Pancreas (tissue), 10 donors: ENCODE results near the gene DYNC2I2. TPM values are rescaled to one million over a fixed set of nuclear protein-coding genes. Genes with fewer than 3 reads are reported as not detected.
"Not testable (repeated sequence)": the region's sequence is repeated elsewhere in the genome, so short reads cannot be mapped to it uniquely, and the experiment has no call there.

Source experiments
- ATAC-seq, 4 donors: fragments of 200-7000 bp; cut with Tn5 transposase; one replicate each; pipeline versions ENCODE4 v1.8.0 to v1.9.1; 2020; ENCODE audit warnings: mild to moderate bottlenecking in 4 of 4, moderate library complexity in 4 of 4
- DNase-seq, 6 donors: peaks; one replicate each; pipeline ENCODE4 v3.0.0-alpha.2; 2020
- FAIRE-seq: peaks from 2 replicates; lab custom pipeline; 2012; peaks lifted over from hg19 to GRCh38; lab: Jason Lieb, UNC
- H3K27ac ChIP-seq, 4 donors: fragments of 200-600 bp; sonication (generic); 1 replicate in 3 of 4; 2 replicates in 1 of 4; pipeline versions ENCODE4 v1.5.0 to v1.8.0; 2020
- H3K27me3 ChIP-seq, 4 donors: fragments of 200-600 bp; one replicate each; pipeline ENCODE4 v1.8.0; 2021
- H3K36me3 ChIP-seq, 3 donors: fragments of 200-600 bp; sonication (generic) in 1 of 3; one replicate each; pipeline versions ENCODE4 v1.5.0 to v1.8.0; 2020 to 2021
- H3K4me1 ChIP-seq, 3 donors: fragments of 200-600 bp; one replicate each; pipeline ENCODE4 v1.8.0; 2021
- H3K4me3 ChIP-seq, 4 donors: fragments of 200-600 bp; sonication (generic) in 2 of 4; one replicate each; pipeline versions ENCODE4 v1.5.0 to v1.8.0; 2020 to 2021
- H3K9me3 ChIP-seq, 4 donors: fragments of 200-600 bp; one replicate each; pipeline ENCODE4 v1.8.0; 2021
- CTCF ChIP-seq, 4 donors: fragments of 200-600 bp; sonication (generic) in 3 of 4; IDR thresholded peaks; one replicate each; pipeline versions ENCODE4 v1.5.0 to v1.8.0; 2021; ENCODE audit warnings: antibody characterized with exemption in 4 of 4
- WGBS, 2 donors: extraction: QIAGEN DNeasy Blood & Tissue Kit; methylation state at CpG; one replicate each; pipeline ENCODE4 v1.1.7; 2013; 5-methylcytosine and 5-hydroxymethylcytosine counted together
- intact Hi-C, 3 donors: fragments of 100-400 bp; cut with DNase I; formaldehyde crosslinking; loops; one replicate each; pipeline versions ENCODE4 v1.11.1 to v1.14.2; 2022
- polyA plus RNA-seq, 2 donors: library from polyadenylated mRNA; stranded (reverse); fragments of 200-250 nt; gene quantifications; one replicate each; pipeline ENCODE4 v1.2.3, GENCODE V29; 2013
- total RNA-seq, 6 donors: library from RNA; stranded (reverse); fragmentation: NEBNext Ultra II Directional in 4 of 6; extraction: Animal tissue kit (Norgen Biotek cat#: 25700) in 4 of 6; gene quantifications; one replicate each; pipeline versions ENCODE4 v1.2.1 to v1.2.4, GENCODE V29; 2021 to 2023
- donor health status: healthy with polysubstance abuse.
- donor health status: DM: no; HTN: no; CAD: no; lungs with moderate emphysema.
- donor health status: DM: no; HTN: no; CAD: no.
- donor health status: control.
- donor health status: control.
- donor health status: Bipolar disorder and iron deficiency.
- donor health status: DM: yes; HTN: yes; CAD: no.
- donor health status: DM: no; HTN: no; CAD: no.
- donor health status: DM: no; HTN: no; CAD: no.
- donor health status: DM: yes; HTN: yes; CAD: no.

The DYNC2I2 gene
- total and polyA plus RNA-seq, 8 donors, result 19.5 to 90.3 (median 21.7) TPM

DNA sequence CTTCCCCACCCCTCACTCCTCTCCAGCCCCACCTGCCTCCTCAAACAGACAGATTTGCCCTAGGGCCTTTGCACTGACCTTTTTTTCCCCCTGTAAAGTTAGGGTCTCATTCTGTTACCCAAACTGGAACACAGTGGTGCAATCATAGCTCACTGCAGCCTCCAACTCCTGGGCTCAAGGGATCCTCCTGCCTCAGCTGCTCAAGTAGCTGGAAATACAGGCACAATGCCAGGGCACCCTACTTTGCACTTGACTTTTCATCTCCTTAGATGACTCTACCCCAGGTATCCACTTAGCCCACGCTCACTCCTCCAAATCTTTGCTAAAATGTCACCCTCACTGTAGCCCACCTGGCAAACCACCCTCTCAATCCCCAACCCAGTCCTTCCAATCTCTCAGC is 2.2 kb downstream of the DYNC2I2 start:
- no peak for ATAC-seq
- TF ChIP-seq CTCF (IDR thresholded peaks at IDR 0.05), result no peak
- WGBS, 2 donors, result 100% methylated on average over 1 of the region's 1 CpG
- intact Hi-C loops, result no loop called here
- Histone ChIP-seq H3K36me3 (no peaks in the 10 kb centered on the region), H3K27me3 (no peaks in the 10 kb centered on the region), H3K4me3 (no peak overlapping the region), H3K4me1 (no peaks in the 10 kb centered on the region), H3K27ac (no peak overlapping the region), H3K9me3 (no peaks in the 10 kb centered on the region)
- DNase-seq, result no peak
- no peak for FAIRE-seq

DNA sequence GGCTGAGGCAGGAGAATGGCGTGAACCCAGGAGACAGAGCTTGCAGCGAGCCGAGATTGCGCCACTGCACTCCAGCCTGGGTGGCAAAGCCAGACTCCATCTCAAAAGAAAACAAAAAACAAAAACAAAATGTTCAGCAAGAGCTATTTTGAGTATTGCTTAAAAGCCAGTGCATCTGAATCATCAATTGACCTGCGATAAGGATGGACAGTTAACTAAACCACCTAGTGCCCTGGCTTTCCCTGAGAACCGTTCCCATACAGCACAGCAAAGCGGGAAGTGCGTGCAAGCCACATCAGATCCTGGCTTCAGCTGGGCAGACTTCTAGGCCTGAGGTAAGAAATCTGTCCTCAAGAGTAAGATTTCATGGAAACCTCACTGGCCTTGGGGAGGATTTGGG is 2.7 kb downstream of the DYNC2I2 start:
- intact Hi-C loops, result no loop called here
- no peak for FAIRE-seq
- Histone ChIP-seq H3K27ac (no peak overlapping the region), H3K9me3 (no peaks in the 10 kb centered on the region), H3K4me1 (no peaks in the 10 kb centered on the region), H3K36me3 (no peaks in the 10 kb centered on the region), H3K4me3 (no peak overlapping the region), H3K27me3 (no peaks in the 10 kb centered on the region)
- no peak for TF ChIP-seq CTCF (IDR thresholded peaks at IDR 0.05)
- WGBS, 2 donors, result 96 to 97% methylated on average over 8 of the region's 8 CpGs
- ATAC-seq, result no peak
- no peak for DNase-seq

- WGBS, 2 donors, result 94% methylated on average over 5 of the region's 5 CpGs
- H3K36me3 ChIP-seq, result no peaks in the 10 kb centered on the region
- DNase-seq (no peak), ATAC-seq (no peak), FAIRE-seq (no peak)
- no peaks in the 10 kb centered on the region for H3K9me3 ChIP-seq
- H3K27me3 ChIP-seq, result no peaks in the 10 kb centered on the region
- H3K27ac ChIP-seq, result no peak overlapping the region
- no peak overlapping the region for H3K4me3 ChIP-seq
- H3K4me1 ChIP-seq, result no peaks in the 10 kb centered on the region
- intact Hi-C loops, result no loop called here
- no peak for TF ChIP-seq CTCF (IDR thresholded peaks at IDR 0.05)
Observed at GRCh38 chr9:128651798-128652197, 4.8 kb downstream of the DYNC2I2 start.

GRCh38 chr9:128648206-128648605 is 8.4 kb downstream of the DYNC2I2 start:
- DNase-seq, H3K4me1 ChIP-seq, FAIRE-seq, H3K36me3 ChIP-seq, H3K4me3 ChIP-seq, H3K27ac ChIP-seq, H3K27me3 ChIP-seq, H3K9me3 ChIP-seq, intact Hi-C loops: not testable (repeated sequence)
- ATAC-seq, result peak in 3 of 4 donors; percentile 65 to 82 (median 79)
- 91 to 96% methylated on average over 9 of the region's 9 CpGs for WGBS, 2 donors

DNA sequence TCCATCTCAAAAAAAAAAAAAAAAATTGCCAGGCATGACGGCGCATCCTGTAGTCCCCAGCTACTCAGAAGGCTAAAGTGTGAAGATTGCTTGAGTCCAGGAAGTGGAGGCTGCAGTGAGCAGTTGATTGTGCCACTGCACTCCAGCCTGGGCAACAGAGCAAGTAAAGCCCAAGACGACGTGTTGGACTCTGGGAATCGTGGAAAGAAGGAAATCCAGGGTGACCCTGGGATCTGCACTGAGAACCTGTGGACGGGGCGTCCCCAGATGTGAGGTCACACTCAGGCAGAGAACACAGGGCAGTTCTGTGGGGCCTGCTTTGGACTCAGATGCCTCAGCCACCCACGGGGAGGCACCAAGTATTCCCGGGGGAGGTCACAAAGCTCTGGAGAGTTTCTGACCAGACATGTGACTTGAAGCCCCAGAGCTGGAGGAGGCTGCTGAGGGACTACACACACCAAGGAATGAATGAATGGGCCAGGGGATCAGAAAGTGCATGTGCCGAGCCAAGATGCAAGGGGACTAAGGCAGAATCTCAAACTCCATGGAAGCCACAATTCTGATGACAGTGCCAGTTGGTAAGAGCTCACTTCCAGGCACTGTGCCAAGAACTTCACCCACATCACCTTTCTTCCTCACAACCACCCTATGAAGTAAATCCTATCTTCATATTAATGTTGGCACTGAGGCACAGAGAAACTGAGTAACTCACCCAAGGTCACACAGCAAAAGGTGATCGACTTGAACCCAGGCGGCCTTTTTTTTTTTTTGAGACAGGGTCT is 12.9 kb downstream of the DYNC2I2 start:
- no peaks in the 10 kb centered on the region for H3K9me3 ChIP-seq
- 75 to 81% methylated on average over 12 of the region's 12 CpGs for WGBS, 2 donors
- no peak overlapping the region for H3K27ac ChIP-seq
- intact Hi-C loops, result no loop called here
- FAIRE-seq (no peak), ATAC-seq (peak in 1 of 4 donors; percentile 18), DNase-seq (no peak)
- H3K4me1 ChIP-seq, result no peaks in the 10 kb centered on the region
- no peak overlapping the region for H3K4me3 ChIP-seq
- H3K27me3 ChIP-seq, result no peaks in the 10 kb centered on the region
- TF ChIP-seq CTCF (IDR thresholded peaks at IDR 0.05), result no peak
- no peaks in the 10 kb centered on the region for H3K36me3 ChIP-seq
